ENCODE measurements around the gene BBS9. TPM values are rescaled to one million over a fixed set of nuclear protein-coding genes. Genes with fewer than 3 reads are reported as not detected.

Gene BBS9
- total RNA-seq, 1 experiment from 2014 or later, result 9.4 TPM

DNA sequence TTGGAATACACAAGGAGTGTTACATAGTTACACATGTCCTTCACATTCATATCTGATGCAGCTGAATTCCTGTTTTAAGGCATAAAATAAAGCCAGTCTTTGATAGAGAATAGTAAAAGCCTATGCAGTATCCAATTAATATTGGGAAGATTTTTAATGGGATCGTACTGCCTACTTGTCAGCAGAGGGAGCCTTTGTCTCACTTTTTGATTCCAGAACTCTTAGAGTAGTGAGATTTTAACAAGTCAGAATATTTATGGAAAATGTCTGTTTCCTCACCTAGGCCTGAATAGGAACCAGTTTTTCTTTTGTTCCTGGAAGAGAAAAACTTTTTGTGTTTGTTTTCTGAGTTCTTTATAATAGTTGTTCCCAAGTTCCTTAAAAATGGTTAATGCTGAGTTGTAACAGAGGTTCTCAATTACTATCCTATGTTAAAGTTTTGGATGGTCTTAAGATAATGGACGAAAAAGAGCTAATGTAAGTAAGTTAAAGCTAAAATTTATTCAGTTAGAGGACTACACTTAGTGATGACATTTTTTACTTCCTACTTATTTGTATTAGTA, 114.0 kb downstream of the BBS9 start:
- H3K27ac Mint-ChIP-seq (ENCODE audit: unreplicated experiment), result no peak overlapping the region
- no peaks in the 10 kb centered on the region for H3K9me3 Mint-ChIP-seq (ENCODE audit: low read depth, unreplicated experiment)
- CTCF ChIA-PET, result interaction anchor here (0.5 to 1.6 kb wide), 6 partner anchors 15 to 689 kb away, joined by 3 to 19 read pairs (median 4); no protein-coding TSS in a partner anchor
- H3K27me3 Mint-ChIP-seq (ENCODE audit: unreplicated experiment), result no peaks in the 10 kb centered on the region
- H3K4me1 Mint-ChIP-seq (ENCODE audit: low read depth, unreplicated experiment), result no peaks in the 10 kb centered on the region
- peak; percentile 15 for DNase-seq
- no TSS peak for BruUV-seq (replicated peaks)
- no peak overlapping the region for H3K4me3 Mint-ChIP-seq (ENCODE audit: low read depth, unreplicated experiment)
- TF ChIP-seq, protein P1, sequence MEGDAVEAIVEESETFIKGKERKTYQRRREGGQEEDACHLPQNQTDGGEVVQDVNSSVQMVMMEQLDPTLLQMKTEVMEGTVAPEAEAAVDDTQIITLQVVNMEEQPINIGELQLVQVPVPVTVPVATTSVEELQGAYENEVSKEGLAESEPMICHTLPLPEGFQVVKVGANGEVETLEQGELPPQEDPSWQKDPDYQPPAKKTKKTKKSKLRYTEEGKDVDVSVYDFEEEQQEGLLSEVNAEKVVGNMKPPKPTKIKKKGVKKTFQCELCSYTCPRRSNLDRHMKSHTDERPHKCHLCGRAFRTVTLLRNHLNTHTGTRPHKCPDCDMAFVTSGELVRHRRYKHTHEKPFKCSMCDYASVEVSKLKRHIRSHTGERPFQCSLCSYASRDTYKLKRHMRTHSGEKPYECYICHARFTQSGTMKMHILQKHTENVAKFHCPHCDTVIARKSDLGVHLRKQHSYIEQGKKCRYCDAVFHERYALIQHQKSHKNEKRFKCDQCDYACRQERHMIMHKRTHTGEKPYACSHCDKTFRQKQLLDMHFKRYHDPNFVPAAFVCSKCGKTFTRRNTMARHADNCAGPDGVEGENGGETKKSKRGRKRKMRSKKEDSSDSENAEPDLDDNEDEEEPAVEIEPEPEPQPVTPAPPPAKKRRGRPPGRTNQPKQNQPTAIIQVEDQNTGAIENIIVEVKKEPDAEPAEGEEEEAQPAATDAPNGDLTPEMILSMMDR (IDR thresholded peaks at IDR 0.05; ENCODE audit: unreplicated experiment), result peak; percentile 79
- H3K36me3 Mint-ChIP-seq (ENCODE audit: insufficient read depth, unreplicated experiment), result no peaks in the 10 kb centered on the region
- intact Hi-C loops (cut with micrococcal nuclease; ENCODE audit: unreplicated experiment), result loop anchor here (1.0 to 10.0 kb wide), 8 partner anchors 91 to 921 kb away; no protein-coding TSS in a partner anchor

DNA sequence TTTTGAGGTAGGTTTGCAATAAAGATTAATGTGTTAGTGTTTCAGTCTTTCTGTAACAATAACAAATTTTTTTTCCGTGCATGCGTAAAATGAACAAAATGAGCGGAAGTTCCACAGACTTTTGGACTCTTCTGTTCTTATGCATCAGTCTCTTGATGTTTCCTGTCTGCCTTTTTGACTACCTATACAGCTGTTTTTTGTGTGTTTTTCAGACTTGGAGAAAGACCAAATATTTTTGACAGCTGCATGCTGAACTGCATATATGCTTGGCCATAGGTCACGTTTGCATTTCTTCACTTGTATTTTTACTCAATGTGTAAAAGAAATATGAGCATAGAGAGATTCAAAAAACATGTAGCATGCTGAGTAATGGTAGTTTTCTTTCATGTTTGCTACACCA, 119.3 kb downstream of the BBS9 start:
- H3K36me3 Mint-ChIP-seq (ENCODE audit: insufficient read depth, unreplicated experiment), result no peaks in the 10 kb centered on the region
- no peak overlapping the region for H3K27ac Mint-ChIP-seq (ENCODE audit: unreplicated experiment)
- DNase-seq, result no peak
- intact Hi-C loops (cut with micrococcal nuclease; ENCODE audit: unreplicated experiment), result loop anchor here (10.0 kb wide), 4 partner anchors 176 to 916 kb away; no protein-coding TSS in a partner anchor
- H3K9me3 Mint-ChIP-seq (ENCODE audit: low read depth, unreplicated experiment), result peaks cover 2% of the 10 kb centered on the region
- H3K4me3 Mint-ChIP-seq (ENCODE audit: low read depth, unreplicated experiment), result no peak overlapping the region
- TF ChIP-seq, protein P1 (IDR thresholded peaks at IDR 0.05; ENCODE audit: unreplicated experiment), result no peak
- CTCF ChIA-PET, result no interaction called here
- H3K27me3 Mint-ChIP-seq (ENCODE audit: unreplicated experiment), result no peaks in the 10 kb centered on the region
- H3K4me1 Mint-ChIP-seq (ENCODE audit: low read depth, unreplicated experiment), result peaks cover 16% of the 10 kb centered on the region
- no TSS peak for BruUV-seq (replicated peaks)

DNA sequence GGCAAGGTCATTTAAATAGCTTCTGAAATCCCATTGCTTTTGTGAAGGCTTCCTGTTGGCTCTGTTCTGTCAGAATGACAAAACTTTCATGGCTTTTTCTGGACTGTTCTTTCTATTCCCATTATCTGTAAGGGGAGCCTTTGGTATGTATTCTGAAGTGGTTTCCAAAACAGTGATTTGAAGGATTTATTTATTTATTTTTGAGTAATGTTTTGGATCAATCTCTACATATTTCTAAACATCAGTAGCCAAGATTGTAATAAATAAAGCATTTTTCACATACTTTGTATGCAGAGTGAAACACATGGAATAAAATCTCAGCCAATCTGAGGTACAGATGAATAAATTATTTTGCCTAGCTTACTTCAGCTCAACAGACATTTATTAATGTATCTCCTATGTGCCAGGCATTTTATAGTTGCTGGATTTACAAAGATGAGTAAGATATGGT, 121.1 kb downstream of the BBS9 start:
- intact Hi-C loops (cut with micrococcal nuclease; ENCODE audit: unreplicated experiment), result no loop called here
- BruUV-seq (replicated peaks), result no TSS peak
- CTCF ChIA-PET, result no interaction called here
- peaks cover 16% of the 10 kb centered on the region for H3K4me1 Mint-ChIP-seq (ENCODE audit: low read depth, unreplicated experiment)
- no peak overlapping the region for H3K27ac Mint-ChIP-seq (ENCODE audit: unreplicated experiment)
- H3K36me3 Mint-ChIP-seq (ENCODE audit: insufficient read depth, unreplicated experiment), result no peaks in the 10 kb centered on the region
- DNase-seq, result no peak
- H3K9me3 Mint-ChIP-seq (ENCODE audit: low read depth, unreplicated experiment), result peaks cover 2% of the 10 kb centered on the region
- H3K4me3 Mint-ChIP-seq (ENCODE audit: low read depth, unreplicated experiment), result no peak overlapping the region
- TF ChIP-seq, protein P1 (IDR thresholded peaks at IDR 0.05; ENCODE audit: unreplicated experiment), result no peak
- no peaks in the 10 kb centered on the region for H3K27me3 Mint-ChIP-seq (ENCODE audit: unreplicated experiment)

DNA sequence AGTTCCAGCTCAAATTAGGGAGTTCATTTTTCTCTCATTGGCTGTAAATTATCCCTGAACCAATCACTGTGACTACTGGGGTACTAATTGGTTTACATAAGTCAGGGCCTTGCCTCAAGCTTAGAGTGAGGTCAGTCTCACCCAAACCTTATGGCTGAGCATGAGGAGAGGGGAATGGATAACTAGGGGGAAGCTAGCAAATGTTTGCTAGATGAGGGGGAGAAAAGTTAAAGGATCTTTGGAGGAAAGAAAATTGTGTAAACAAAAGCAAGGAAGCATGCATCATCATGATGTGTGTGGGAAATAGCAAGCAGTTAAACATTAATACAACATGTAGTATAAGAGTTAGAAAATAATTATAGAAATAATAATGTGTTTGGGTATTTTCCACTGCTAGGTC, 121.9 kb downstream of the BBS9 start:
- Mint-ChIP-seq H3K36me3 (ENCODE audit: insufficient read depth, unreplicated experiment) (no peaks in the 10 kb centered on the region), H3K27me3 (ENCODE audit: unreplicated experiment) (no peaks in the 10 kb centered on the region), H3K27ac (ENCODE audit: unreplicated experiment) (no peak overlapping the region), H3K9me3 (ENCODE audit: low read depth, unreplicated experiment) (peaks cover 2% of the 10 kb centered on the region), H3K4me1 (ENCODE audit: low read depth, unreplicated experiment) (peaks cover 16% of the 10 kb centered on the region), H3K4me3 (ENCODE audit: low read depth, unreplicated experiment) (no peak overlapping the region)
- TF ChIP-seq, protein P1 (IDR thresholded peaks at IDR 0.05; ENCODE audit: unreplicated experiment), result no peak
- DNase-seq, result no peak
- intact Hi-C loops (cut with micrococcal nuclease; ENCODE audit: unreplicated experiment), result no loop called here
- BruUV-seq (replicated peaks), result no TSS peak
- CTCF ChIA-PET, result no interaction called here

All from Calu3 (cell line).